ENCODE measurements around the gene UBR2. TPM values are rescaled to one million over a fixed set of nuclear protein-coding genes. Genes with fewer than 3 reads are reported as not detected.
A peak's percentile ranks its signal among the peaks of the same experiment; 100 is the strongest.

Gene UBR2
- total and polyA plus RNA-seq, 2 of the 4 experiments (the other 2 are of a cell fraction) = 7.7 to 32.3 TPM

DNA sequence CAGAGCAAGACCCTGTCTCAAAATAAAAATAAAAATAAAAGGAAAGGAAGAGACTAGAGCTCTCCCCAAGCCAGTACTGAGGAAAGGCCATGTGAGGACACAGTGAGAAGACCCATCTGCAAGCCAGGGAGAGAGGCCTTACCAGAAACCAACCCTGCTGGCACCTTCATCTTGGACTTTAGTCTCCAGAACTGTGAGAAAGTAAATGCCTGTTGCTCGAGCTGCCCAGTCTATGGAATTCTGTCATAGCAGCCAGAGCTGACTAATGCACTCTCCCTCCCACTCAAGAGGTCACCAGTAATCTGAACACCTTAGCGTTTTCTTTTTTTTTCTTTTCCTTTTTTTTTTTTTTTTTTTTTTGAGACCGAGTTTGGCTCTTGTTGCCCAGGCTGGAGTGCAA lies 165.9 kb downstream of the UBR2 start:
- ATAC-seq (ENCODE audit: low read depth) (peak; percentile 19; the same call in 1 of the 2 replicates), DNase-seq (peak; percentile 47)
- Histone ChIP-seq H3K18ac (ENCODE audit: low read depth, low read length) (no peak overlapping the region), H3K4me1 (ENCODE audit: control insufficient read depth, insufficient read depth, low read length) (peaks cover 9% of the 10 kb centered on the region), H2BK5ac (ENCODE audit: low read depth, low read length, poor library complexity, severe bottlenecking) (no peak overlapping the region), H2AK5ac (ENCODE audit: low read depth, low read length) (no peak overlapping the region), H3K56ac (ENCODE audit: extremely low read depth, insufficient read depth, low read length) (no peak overlapping the region), H3K4me3 (ENCODE audit: insufficient read depth, low read depth, low read length) (no peak overlapping the region), H3K36me3 (ENCODE audit: control insufficient read depth, insufficient read depth, low read length) (no peaks in the 10 kb centered on the region), H4K5ac (ENCODE audit: low read depth, low read length) (no peak overlapping the region), H3K27ac (ENCODE audit: insufficient read depth, low read length) (no peak overlapping the region), H4K8ac (ENCODE audit: low read depth in 2 of 2, low read length in 2 of 2) (0 out of 4 replicates have a peak overlapping the region, but pooled peaks of 1 of the 2 experiments have one; percentile 9), H2BK20ac (ENCODE audit: low read depth, low read length) (0 out of 2 replicates have a peak overlapping the region, but pooled peaks have one; percentile 10), H3K9me3 (ENCODE audit: control insufficient read depth, insufficient read depth, low read length) (no peaks in the 10 kb centered on the region), H3K9me1 (ENCODE audit: insufficient read depth, low read length) (peaks cover 6% of the 10 kb centered on the region; the same call in 1 of the 2 replicates), H3K4me2 (ENCODE audit: low read depth, low read length) (no peak overlapping the region), H2AK9ac (replicated peaks; ENCODE audit: low read depth, low read length, poor library complexity) (peak overlapping the region; percentile 79), H2AFZ (replicated peaks; ENCODE audit: low read length, poor library complexity) (peak overlapping the region; percentile 74), H3K23ac (ENCODE audit: low read depth, low read length) (peak overlapping the region; percentile 57; the same call in 1 of the 2 replicates), H3K14ac (replicated peaks; ENCODE audit: low read depth, low read length) (no peak overlapping the region), H3K79me1 (ENCODE audit: low read depth in 1 of 2, low read length in 2 of 2) (peaks cover 0 to 9% of the 10 kb centered on the region in 2 experiments; a peak in 2 of 4 replicates), H3K4ac (ENCODE audit: low read depth, low read length) (no peak overlapping the region; the same call in 1 of the 2 replicates), H3K27me3 (ENCODE audit: control insufficient read depth, insufficient read depth, low read length) (no peaks in the 10 kb centered on the region), H4K20me1 (ENCODE audit: insufficient read depth, low read length) (no peaks in the 10 kb centered on the region), H4K91ac (ENCODE audit: insufficient read depth, low read depth, low read length) (no peak overlapping the region), H2BK15ac (ENCODE audit: low read depth, low read length) (no peak overlapping the region), H2BK120ac (ENCODE audit: low read depth, low read length) (no peak overlapping the region), H3K9ac (ENCODE audit: low read depth, low read length) (no peak overlapping the region)
- dilution Hi-C loops (cut with HindIII; ENCODE audit: low sequenced_read_pairs, unreplicated experiment) (no loop called here), in situ Hi-C loops (cut with MboI; ENCODE audit: low sequenced_read_pairs) (no loop called here), intact Hi-C loops (cut with micrococcal nuclease) (no loop called here)
- CTCF ChIA-PET = interaction anchor here (0.6 kb wide), 1 partner anchor 60 kb away, joined by 4 read pairs; no protein-coding TSS in a partner anchor
- POLR2A ChIA-PET (ENCODE audit: unreplicated experiment) = interaction anchor here (0.6 kb wide), 1 partner anchor 150 kb away, joined by 7 read pairs; no protein-coding TSS in a partner anchor
- WGBS, 2 experiments (ENCODE audit: extremely low coverage in 2 of 2, insufficient read length in 1 of 2) = no CpG with 5 or more reads among the region's 3 CpGs
- no TSS peak for BruUV-seq (replicated peaks)
- no peak for TF ChIP-seq MXI1 (IDR thresholded peaks at IDR 0.05; ENCODE audit: borderline replicate concordance, low read depth, low read length)
- TF ChIP-seq NFE2L2 (IDR thresholded peaks at IDR 0.05; ENCODE audit: low read depth, low read length) = no peak
- TF ChIP-seq BHLHE40 (IDR thresholded peaks at IDR 0.05; ENCODE audit: low read depth, low read length) = no peak
- TF ChIP-seq MAZ (IDR thresholded peaks at IDR 0.05; ENCODE audit: borderline replicate concordance, low read depth, low read length) = no peak
- no peak for TF ChIP-seq CTCF (conservative IDR thresholded peaks at IDR 0.05; ENCODE audit: low read depth, low read length)
- TF ChIP-seq, protein P1, sequence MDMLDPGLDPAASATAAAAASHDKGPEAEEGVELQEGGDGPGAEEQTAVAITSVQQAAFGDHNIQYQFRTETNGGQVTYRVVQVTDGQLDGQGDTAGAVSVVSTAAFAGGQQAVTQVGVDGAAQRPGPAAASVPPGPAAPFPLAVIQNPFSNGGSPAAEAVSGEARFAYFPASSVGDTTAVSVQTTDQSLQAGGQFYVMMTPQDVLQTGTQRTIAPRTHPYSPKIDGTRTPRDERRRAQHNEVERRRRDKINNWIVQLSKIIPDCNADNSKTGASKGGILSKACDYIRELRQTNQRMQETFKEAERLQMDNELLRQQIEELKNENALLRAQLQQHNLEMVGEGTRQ (IDR thresholded peaks at IDR 0.05; ENCODE audit: low read depth, low read length) = no peak
- no peak for TF ChIP-seq POLR2A (IDR thresholded peaks at IDR 0.05; ENCODE audit: low read depth, low read length)
- no peak for TF ChIP-seq RFX5 (IDR thresholded peaks at IDR 0.05; ENCODE audit: low read depth, low read length)
- no peak for TF ChIP-seq RAD21 (IDR thresholded peaks at IDR 0.05; ENCODE audit: low read length)
- no peak for TF ChIP-seq CEBPB (IDR thresholded peaks at IDR 0.05; ENCODE audit: low read depth, low read length)
- no peak for TF ChIP-seq ELK1 (IDR thresholded peaks at IDR 0.05; ENCODE audit: borderline replicate concordance, low read depth, low read length)
- no peak for TF ChIP-seq RCOR1 (IDR thresholded peaks at IDR 0.05; ENCODE audit: insufficient replicate concordance, low read length)
- no peak for TF ChIP-seq SMC3 (IDR thresholded peaks at IDR 0.05; ENCODE audit: low read depth, low read length)
- no peak for TF ChIP-seq FOS (IDR thresholded peaks at IDR 0.05; ENCODE audit: low read depth, low read length)
- TF ChIP-seq CHD1 (IDR thresholded peaks at IDR 0.05; ENCODE audit: low read depth, low read length) = no peak
